Subcutaneous abdominal adipose tissue (tissue), 5 donors: ENCODE data around the gene DAPK2.
"Not testable (repeated sequence)": the region's sequence is repeated elsewhere in the genome, so short reads cannot be mapped to it uniquely, and the experiment has no call there.

ENCODE experiments used
- H3K27ac ChIP-seq: one replicate; pipeline ENCODE4 v1.7.0; 2013; ENCODE audit warnings: low read depth, mild to moderate bottlenecking, inconsistent platforms, low read length, moderate library complexity
- H3K27me3 ChIP-seq, 5 donors: one replicate each; pipeline ENCODE4 v1.7.0; 2013; ENCODE audit warnings: low read length in 5 of 5, inconsistent platforms in 1 of 5; ENCODE audit not compliant: control insufficient read depth in 5 of 5, insufficient read depth in 4 of 5
- H3K36me3 ChIP-seq, 5 donors: one replicate each; pipeline ENCODE4 v1.7.0; 2013; ENCODE audit warnings: low read length in 5 of 5; ENCODE audit not compliant: control insufficient read depth in 5 of 5, insufficient read depth in 5 of 5
- H3K4me1 ChIP-seq, 5 donors: one replicate each; pipeline ENCODE4 v1.7.0; 2013; ENCODE audit warnings: low read length in 5 of 5, mild to moderate bottlenecking in 3 of 5, moderate library complexity in 1 of 5; ENCODE audit not compliant: control insufficient read depth in 5 of 5, insufficient read depth in 5 of 5
- H3K4me3 ChIP-seq, 5 donors: one replicate each; pipeline ENCODE4 v1.7.0; 2013; ENCODE audit warnings: low read length in 5 of 5, low read depth in 1 of 5
- H3K9ac ChIP-seq, 5 donors: one replicate each; pipeline ENCODE4 v1.7.0; 2013; ENCODE audit warnings: low read length in 5 of 5, mild to moderate bottlenecking in 4 of 5, moderate library complexity in 3 of 5
- H3K9me3 ChIP-seq, 5 donors: one replicate each; pipeline ENCODE4 v1.7.0; 2013; ENCODE audit warnings: low read length in 5 of 5; ENCODE audit not compliant: control insufficient read depth in 5 of 5
- donor health status: healthy.
- donor health status: healthy.
- donor health status: healthy.
- donor health status: healthy.
- donor health status: healthy.

The DAPK2 gene

DNA sequence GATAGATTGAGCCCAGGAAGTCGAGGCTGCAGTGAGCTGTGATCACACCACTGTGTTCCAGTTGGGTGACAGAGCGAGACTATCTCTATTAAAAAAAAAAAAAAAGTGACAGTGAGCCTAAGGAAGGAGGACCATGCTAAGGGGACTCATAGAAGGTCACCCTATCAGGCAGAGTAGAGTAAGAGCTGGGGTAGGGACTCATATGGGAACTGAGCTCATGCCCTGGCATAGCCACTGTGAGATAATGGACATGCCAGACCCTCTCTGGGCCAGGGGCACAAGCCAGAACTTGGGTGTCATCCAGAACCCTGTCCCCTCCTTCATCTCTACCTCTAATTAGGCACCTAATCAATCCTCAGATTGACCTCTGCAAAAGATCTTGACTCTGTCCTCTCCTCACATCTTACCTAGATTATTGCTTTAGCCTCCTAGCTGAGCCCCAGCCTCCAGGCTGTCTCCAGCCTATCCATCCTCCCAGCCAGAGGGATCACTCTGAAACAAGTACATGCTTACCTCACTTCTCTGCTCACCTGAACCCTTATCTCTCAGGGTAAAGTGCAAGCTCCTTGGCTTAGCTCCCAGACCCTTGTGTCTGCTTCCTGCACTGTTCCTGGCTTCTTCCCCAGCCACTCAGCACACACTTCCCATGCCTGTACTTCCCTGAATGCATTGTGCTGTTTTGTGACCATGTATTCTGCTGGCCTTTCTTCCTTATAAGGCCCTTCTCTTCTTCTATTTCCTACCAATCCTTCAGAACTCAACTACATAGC is 76.4 kb downstream of the DAPK2 start:
- Histone ChIP-seq H3K4me1 (peaks cover 4 to 52% (median 48%) of the 10 kb centered on the region in 5 donors), H3K9ac (peak overlapping the region in 1 of 5 donors; percentile 25)

DNA sequence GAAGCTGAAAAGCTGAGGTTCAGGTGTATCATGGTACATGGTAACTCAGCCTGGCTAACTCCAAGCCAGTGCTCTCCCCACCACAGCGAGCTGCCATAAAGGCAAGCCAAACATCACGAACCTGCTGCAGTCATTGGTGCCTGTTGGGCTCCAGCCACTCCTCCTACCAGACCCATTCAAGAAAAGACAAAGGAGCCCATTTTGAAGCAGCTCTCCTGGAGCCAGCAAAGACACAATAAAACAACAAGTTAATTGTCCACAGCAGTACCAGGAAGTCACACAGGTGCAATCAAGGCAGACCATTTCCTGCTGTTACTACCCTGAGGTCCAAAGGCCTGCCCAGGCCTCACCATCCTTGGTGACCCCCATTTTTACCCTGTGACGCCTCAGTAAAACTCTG is 77.6 kb downstream of the DAPK2 start:
- Histone ChIP-seq H3K36me3 (peaks cover 3 to 28% (median 20%) of the 10 kb centered on the region in 5 donors), H3K9me3 (no peaks in the 10 kb centered on the region), H3K4me3 (no peak overlapping the region), H3K27ac (peak overlapping the region; percentile 3), H3K9ac (no peak overlapping the region), H3K4me1 (peaks cover 4 to 46% (median 37%) of the 10 kb centered on the region in 5 donors), H3K27me3 (no peaks in the 10 kb centered on the region)

More for the DNA sequence above, 76.4 kb downstream of the DAPK2 start:
- no peak overlapping the region for H3K4me3 ChIP-seq
- H3K27me3 ChIP-seq = no peaks in the 10 kb centered on the region
- no peaks in the 10 kb centered on the region for H3K9me3 ChIP-seq
- peak overlapping the region; percentile 71 for H3K27ac ChIP-seq
- H3K36me3 ChIP-seq = peaks cover 0 to 28% (median 20%) of the 10 kb centered on the region in 5 donors

DNA sequence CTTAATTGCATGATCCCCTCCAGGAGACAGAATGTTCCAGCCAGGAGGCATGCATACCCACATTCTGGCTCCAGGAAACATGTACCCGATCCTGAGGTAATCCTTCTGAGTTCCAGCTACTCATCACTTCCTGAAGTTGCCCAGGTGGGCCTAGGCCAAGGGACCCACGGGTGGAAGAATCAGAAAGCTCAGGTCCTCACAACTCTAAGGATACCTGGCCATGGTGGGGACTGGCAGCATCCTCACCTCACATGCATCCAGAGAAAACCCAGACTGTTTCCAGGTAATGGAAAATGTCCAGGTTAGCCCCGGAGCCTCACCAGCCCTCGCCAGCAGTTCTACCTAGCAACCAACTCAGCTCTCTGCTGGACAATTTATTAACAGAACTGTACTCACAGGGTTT is 78.2 kb downstream of the DAPK2 start:
- H3K9ac ChIP-seq = no peak overlapping the region
- H3K4me1 ChIP-seq = peaks cover 4 to 42% (median 34%) of the 10 kb centered on the region in 5 donors
- no peak overlapping the region for H3K4me3 ChIP-seq
- H3K27ac ChIP-seq = no peak overlapping the region
- H3K9me3 ChIP-seq = no peaks in the 10 kb centered on the region
- H3K27me3 ChIP-seq = no peaks in the 10 kb centered on the region
- peaks cover 3 to 28% (median 20%) of the 10 kb centered on the region in 5 donors for H3K36me3 ChIP-seq

DNA sequence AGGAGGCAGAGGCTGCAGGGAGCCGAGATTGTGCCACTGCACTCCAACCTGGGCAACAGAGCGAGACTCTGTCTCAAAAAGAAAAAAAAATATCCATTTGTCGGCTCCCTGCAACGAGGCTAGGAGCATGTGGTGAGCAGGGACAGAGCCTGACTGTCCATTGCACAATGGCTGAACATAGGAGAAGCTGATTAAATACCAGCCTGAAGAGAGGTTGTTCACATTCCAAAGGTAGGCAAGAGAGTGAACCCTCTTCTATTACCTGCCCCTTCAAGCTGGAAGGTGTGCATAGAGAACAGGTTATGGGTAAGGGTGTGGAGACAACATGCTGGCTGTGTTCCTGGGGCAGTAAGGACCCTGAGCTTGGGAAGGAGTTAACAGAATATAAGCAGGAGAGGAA is 78.7 kb downstream of the DAPK2 start:
- peaks cover 3 to 37% (median 30%) of the 10 kb centered on the region in 5 donors for H3K4me1 ChIP-seq
- H3K4me3 ChIP-seq = no peak overlapping the region
- no peaks in the 10 kb centered on the region for H3K9me3 ChIP-seq
- peaks cover 3 to 28% (median 20%) of the 10 kb centered on the region in 5 donors for H3K36me3 ChIP-seq
- no peak overlapping the region for H3K9ac ChIP-seq
- no peaks in the 10 kb centered on the region for H3K27me3 ChIP-seq
- H3K27ac ChIP-seq = no peak overlapping the region

DNA sequence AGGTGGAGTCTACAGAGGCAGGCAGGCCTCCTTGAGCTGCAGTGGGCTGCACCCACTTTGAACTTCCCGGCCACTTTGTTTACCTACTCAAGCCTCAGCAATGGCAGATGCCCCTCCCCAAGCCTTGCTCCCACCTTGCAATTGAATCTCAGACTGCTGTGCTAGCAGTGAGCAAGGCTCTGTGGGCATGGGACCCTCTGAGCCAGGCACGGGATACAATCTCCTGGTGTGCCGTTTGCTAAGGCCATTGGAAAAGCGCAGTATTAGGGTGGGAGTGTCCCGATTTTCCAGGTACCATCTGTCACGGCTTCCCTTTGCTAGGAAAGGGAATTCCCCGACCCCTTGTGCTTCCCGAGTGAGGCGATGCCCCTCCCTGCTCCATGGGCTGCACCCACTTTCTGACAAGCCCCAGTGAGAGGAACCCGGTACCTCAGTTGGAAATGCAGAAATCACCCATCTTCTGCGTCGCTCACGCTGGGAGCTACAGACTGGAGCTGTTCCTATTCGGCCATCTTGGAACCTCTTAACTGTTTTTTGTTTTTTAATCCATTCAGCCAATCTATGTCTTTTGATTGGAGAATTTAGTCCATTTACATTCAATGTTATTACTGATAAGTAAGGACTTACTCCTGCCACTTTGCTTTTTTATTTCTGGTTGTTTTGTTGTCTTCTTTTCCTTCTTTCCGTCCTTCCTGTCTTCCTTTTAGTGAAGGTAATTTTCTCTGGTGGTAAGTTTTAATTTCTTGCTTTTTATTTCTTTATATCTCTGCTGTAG is 83.2 kb downstream of the DAPK2 start:
- H3K4me3 ChIP-seq, H3K4me1 ChIP-seq, H3K27ac ChIP-seq, H3K27me3 ChIP-seq, H3K9ac ChIP-seq, H3K9me3 ChIP-seq: not testable (repeated sequence)
- peaks cover 3 to 22% (median 13%) of the 10 kb centered on the region in 5 donors for H3K36me3 ChIP-seq

DNA sequence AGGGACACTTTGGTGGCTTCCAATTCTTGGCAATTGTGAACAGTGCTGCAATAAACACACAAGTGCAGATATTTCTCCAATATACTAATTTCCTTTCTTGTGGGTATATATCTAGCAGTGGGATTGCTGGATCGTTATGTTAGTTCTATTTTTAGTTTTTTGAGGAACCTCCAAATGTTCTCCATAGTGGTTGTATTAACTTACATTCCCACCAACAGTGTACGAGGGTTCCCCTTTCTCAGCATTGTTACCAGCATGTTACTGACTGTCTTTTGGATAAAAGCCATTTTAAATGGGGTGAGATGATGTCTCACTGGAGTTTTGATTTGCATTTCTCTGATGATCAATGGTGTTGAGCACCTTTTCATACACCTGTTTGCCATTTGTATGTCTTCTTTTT is 92.8 kb downstream of the DAPK2 start:
- no peak overlapping the region for H3K4me3 ChIP-seq
- H3K27me3 ChIP-seq = no peaks in the 10 kb centered on the region
- H3K4me1 ChIP-seq = peaks cover 0 to 7% (median 5%) of the 10 kb centered on the region in 5 donors
- no peaks in the 10 kb centered on the region for H3K9me3 ChIP-seq
- H3K36me3 ChIP-seq = peaks cover 0 to 6% (median 0%) of the 10 kb centered on the region in 5 donors
- no peak overlapping the region for H3K27ac ChIP-seq
- H3K9ac ChIP-seq = no peak overlapping the region

DNA sequence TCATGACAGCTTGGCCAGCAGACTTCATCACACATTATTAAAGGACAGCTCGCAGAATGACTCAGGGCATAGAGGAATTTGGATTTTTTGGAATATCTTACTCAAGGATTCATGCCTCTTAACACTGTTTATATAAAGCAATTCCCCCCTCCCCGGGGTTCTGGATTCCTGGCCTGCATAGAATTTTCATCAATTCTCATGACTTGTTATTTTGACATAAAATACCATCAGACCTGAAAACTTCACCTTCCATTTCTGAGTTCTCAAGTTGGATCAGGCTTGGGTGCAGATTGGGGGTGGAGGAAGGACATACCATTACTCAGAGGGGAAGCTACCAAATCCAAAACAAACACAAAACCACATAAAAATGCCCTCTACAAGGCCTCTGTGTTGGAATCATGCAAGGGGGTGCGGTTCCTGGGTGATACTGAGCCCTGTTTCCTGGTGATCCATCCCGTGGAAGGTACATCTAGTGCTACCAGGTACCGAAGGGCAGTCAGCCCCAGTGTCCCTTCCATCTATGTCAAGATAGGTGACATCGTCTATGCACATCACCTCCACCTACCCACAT is 95.3 kb downstream of the DAPK2 start:
- Histone ChIP-seq H3K9ac (no peak overlapping the region), H3K4me3 (no peak overlapping the region), H3K4me1 (peaks cover 0 to 7% (median 6%) of the 10 kb centered on the region in 5 donors), H3K9me3 (no peaks in the 10 kb centered on the region), H3K27me3 (no peaks in the 10 kb centered on the region), H3K36me3 (peaks cover 0 to 6% (median 0%) of the 10 kb centered on the region in 5 donors), H3K27ac (peak overlapping the region; percentile 63)

DNA sequence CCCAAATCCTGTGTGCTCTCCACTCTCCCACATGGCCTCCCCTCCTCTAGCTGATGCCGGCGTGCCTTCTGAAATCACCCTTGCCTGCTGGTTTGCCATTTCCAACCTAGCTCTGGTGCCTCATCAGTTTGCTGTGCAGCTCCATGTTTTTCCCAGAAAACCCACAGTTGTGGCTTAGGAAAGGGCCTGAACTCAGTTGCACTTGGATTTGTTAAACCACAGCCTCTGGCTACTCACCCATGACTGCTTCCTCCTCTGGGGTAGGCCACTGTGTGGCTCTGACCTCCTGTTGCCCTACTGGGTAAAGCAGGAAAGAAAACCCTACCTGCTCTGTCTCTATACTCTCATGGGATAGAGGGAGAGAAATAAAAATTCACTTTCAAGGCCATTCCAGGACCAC is 97.3 kb downstream of the DAPK2 start:
- peaks cover 0 to 6% (median 0%) of the 10 kb centered on the region in 5 donors for H3K36me3 ChIP-seq

DNA sequence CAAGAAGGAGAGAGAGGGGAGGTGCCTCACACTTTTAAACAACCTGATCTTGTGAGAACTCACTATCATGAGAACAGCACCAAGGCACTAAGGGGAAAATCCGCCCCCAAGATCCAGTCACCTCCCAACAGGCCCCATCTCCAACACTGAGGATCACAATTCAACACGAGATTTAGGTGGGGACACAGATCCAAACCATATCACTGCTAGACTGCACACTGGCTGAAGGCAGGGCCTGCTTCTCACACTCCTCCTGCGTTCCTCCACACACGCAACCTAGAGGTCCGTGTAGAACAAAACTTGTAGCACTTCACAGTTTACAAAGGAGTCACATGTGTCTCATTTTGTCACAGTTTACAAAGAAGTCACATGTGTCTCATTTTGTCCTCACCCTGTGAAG is 97.8 kb downstream of the DAPK2 start:
- Histone ChIP-seq H3K36me3 (peaks cover 0 to 6% (median 0%) of the 10 kb centered on the region in 5 donors), H3K27me3 (no peaks in the 10 kb centered on the region), H3K9me3 (no peaks in the 10 kb centered on the region), H3K4me3 (no peak overlapping the region), H3K4me1 (peaks cover 3 to 21% (median 17%) of the 10 kb centered on the region in 5 donors), H3K27ac (peak overlapping the region; percentile 16), H3K9ac (no peak overlapping the region)

More for the DNA sequence above, 97.3 kb downstream of the DAPK2 start:
- H3K4me1 ChIP-seq = peaks cover 3 to 21% (median 17%) of the 10 kb centered on the region in 5 donors
- no peak overlapping the region for H3K4me3 ChIP-seq
- no peaks in the 10 kb centered on the region for H3K9me3 ChIP-seq
- H3K9ac ChIP-seq = no peak overlapping the region
- H3K27me3 ChIP-seq = no peaks in the 10 kb centered on the region
- H3K27ac ChIP-seq = peak overlapping the region; percentile 16
